Smooth muscle cell (in vitro differentiated cells): ENCODE results near the gene LYL1. TPM values are rescaled to one million over a fixed set of nuclear protein-coding genes. Genes with fewer than 3 reads are reported as not detected.

ENCODE experiments used
- DNase-seq: peaks from one replicate; lab custom pipeline; 2025; ENCODE audit not compliant: unreplicated experiment; lab: John Stamatoyannopoulos, UW
- H2AFZ ChIP-seq: fragments of 200-600 bp; sonication (generic); 2 replicates; pipeline ENCODE4 v1.6.0; 2016; ENCODE audit warnings: antibody characterized with exemption, low read depth, mild to moderate bottlenecking
- H3F3A ChIP-seq: fragments of 200-600 bp; sonication (generic); 2 replicates; pipeline ENCODE4 v1.6.0; 2017; ENCODE audit warnings: antibody characterized with exemption, low read depth
- H3K27ac ChIP-seq: fragments of 200-600 bp; sonication (generic); 2 replicates; pipeline ENCODE4 v1.5.1; 2016; ENCODE audit warnings: low read depth, mild to moderate bottlenecking
- H3K27me3 ChIP-seq: fragments of 200-600 bp; sonication (generic); 2 replicates; pipeline ENCODE4 v1.6.1; 2016; ENCODE audit warnings: low read depth, mild to moderate bottlenecking
- H3K36me3 ChIP-seq: fragments of 200-600 bp; sonication (generic); 2 replicates; pipeline ENCODE4 v1.5.1; 2016; ENCODE audit warnings: low read depth
- H3K4me1 ChIP-seq: fragments of 200-600 bp; sonication (generic); 2 replicates; pipeline ENCODE4 v1.5.1; 2016; ENCODE audit warnings: low read depth
- H3K4me2 ChIP-seq: fragments of 200-600 bp; sonication (generic); 2 replicates; pipeline ENCODE4 v1.6.0; 2016; ENCODE audit warnings: mild to moderate bottlenecking
- H3K4me3 ChIP-seq: fragments of 200-600 bp; sonication (generic); 2 replicates; pipeline ENCODE4 v1.5.1; 2016; ENCODE audit warnings: mild to moderate bottlenecking
- H3K79me2 ChIP-seq: fragments of 200-600 bp; sonication (generic); 2 replicates; pipeline ENCODE4 v1.6.0; 2016; ENCODE audit warnings: low read depth, mild to moderate bottlenecking
- H3K9ac ChIP-seq: fragments of 200-600 bp; sonication (generic); 2 replicates; pipeline ENCODE4 v1.6.0; 2016; ENCODE audit warnings: low read depth
- H3K9me3 ChIP-seq: fragments of 200-600 bp; sonication (generic); replicated peaks from 2 replicates; pipeline ENCODE4 v1.5.1; 2016; ENCODE audit warnings: low read depth
- H4K20me1 ChIP-seq: fragments of 200-600 bp; sonication (generic); 2 replicates; pipeline ENCODE4 v1.6.0; 2016; ENCODE audit warnings: low read depth
- WGBS: methylation state at CpG from one replicate; pipeline ENCODE4 v1.1.7; 2016; ENCODE audit warnings: low lambda C conversion rate; 5-methylcytosine and 5-hydroxymethylcytosine counted together
- polyA plus RNA-seq: library from polyadenylated mRNA; unstranded; fragments of >200 nt; fragmentation: Nextera tagmentation; extraction: Ambion mirVana; gene quantifications from 2 replicates; pipeline ENCODE4 v1.2.1, GENCODE V29; 2016
- total RNA-seq: library from RNA; depleted of rRNA; stranded (reverse); fragments of >200 nt; gene quantifications from 2 replicates; pipeline ENCODE4 v1.2.3, GENCODE V29; 2014
- TF ChIP-seq, protein P1 (sequence below): fragments of 200-600 bp; sonication (generic); IDR thresholded peaks from 2 replicates; pipeline ENCODE4 v1.5.1; 2017; ENCODE audit warnings: borderline replicate concordance, mild to moderate bottlenecking, antibody characterized with exemption; ENCODE audit not compliant: insufficient read depth, poor library complexity, severe bottlenecking

LYL1 gene
- total and polyA plus RNA-seq, 2 experiments from 2014 or later = 2.8 to 3.2 TPM

DNA sequence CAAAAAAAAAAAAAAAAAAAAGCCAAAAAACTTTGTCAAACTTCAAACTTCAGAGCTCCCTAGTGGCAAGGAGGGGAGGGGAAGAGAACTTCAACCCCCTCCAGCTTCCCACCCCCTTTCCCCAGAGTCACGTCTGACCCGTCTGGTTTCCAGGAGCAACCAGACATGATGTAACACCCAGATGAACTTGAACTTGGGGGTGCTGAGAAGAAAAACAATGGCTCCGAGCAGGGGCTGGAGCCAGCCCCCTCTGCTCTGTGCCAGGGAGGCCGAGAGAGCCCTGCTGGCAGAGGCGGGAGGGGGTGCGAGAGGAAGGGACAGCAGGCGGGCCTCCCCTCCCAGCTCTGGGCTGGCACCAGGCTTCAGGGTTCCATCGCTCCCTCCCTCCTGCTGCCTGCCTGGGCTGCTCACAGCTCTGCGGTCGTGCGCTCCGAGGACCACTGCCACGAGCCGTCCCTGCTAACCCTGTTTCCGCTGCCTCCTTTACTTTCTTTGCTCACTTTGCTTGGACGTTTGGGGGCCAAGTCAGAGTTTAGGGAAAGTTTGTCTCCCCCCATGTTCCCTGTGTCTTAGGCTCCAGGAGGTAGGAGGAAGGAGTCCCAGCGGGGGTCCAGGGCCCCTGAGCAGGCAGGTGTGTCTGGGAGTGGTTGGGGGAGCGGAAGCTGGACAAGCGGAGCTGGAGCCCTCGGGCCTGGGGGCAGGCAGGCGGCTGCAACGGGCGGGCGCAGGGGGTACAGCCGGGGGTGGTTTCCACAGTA is 11.1 kb downstream of the LYL1 start:
- Histone ChIP-seq H3K9ac (peak overlapping the region; percentile 64), H3K4me2 (peak overlapping the region; percentile 80), H3K9me3 (no peaks in the 10 kb centered on the region), H4K20me1 (peaks cover 2% of the 10 kb centered on the region), H3K79me2 (no peaks in the 10 kb centered on the region), H3K27ac (peak overlapping the region; percentile 67), H3K4me1 (peaks cover 26% of the 10 kb centered on the region), H3K4me3 (no peak overlapping the region), H3K27me3 (peaks cover 22% of the 10 kb centered on the region), H3F3A (peaks cover 4% of the 10 kb centered on the region), H3K36me3 (no peaks in the 10 kb centered on the region), H2AFZ (peak overlapping the region; percentile 78)
- DNase-seq = no peak
- WGBS = 25% methylated on average over 24 of the region's 25 CpGs
- TF ChIP-seq, protein P1, sequence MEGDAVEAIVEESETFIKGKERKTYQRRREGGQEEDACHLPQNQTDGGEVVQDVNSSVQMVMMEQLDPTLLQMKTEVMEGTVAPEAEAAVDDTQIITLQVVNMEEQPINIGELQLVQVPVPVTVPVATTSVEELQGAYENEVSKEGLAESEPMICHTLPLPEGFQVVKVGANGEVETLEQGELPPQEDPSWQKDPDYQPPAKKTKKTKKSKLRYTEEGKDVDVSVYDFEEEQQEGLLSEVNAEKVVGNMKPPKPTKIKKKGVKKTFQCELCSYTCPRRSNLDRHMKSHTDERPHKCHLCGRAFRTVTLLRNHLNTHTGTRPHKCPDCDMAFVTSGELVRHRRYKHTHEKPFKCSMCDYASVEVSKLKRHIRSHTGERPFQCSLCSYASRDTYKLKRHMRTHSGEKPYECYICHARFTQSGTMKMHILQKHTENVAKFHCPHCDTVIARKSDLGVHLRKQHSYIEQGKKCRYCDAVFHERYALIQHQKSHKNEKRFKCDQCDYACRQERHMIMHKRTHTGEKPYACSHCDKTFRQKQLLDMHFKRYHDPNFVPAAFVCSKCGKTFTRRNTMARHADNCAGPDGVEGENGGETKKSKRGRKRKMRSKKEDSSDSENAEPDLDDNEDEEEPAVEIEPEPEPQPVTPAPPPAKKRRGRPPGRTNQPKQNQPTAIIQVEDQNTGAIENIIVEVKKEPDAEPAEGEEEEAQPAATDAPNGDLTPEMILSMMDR = no peak

DNA sequence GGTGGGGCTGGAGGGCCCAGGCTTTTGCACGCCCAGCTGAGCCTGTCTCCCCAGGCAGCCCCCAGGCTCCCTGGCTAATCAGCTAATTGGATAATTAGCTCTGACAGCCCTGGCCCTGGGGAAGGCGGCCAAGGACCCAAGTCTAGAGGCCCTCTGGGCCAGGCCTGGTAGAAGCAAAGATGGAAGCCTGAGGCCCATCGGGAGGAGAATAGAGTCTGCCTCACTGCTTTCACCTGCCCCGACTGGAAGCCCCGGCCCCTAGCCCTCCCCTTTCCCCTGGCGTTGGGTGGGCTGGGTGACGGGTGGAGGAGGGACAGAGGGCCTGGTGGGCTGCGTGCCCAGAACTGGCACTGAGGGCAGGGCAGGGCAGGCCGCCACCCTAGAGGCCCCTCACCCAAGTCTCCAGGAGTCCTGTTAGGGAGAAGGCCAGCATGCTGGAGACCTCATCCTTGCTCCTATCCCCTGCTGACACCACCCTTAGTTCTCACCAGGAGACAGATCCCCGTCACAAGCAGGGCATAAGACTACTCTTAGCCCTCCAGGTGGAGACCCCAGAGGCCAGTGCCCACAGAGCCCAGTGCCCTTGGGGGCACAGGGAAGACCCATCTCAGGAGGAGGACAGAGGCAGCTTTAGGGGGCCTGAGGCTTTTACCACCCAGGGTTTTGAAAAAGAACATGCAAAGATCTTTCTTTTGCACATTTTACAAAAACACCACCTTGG is 12.0 kb downstream of the LYL1 start:
- peaks cover 12% of the 10 kb centered on the region for H3K27me3 ChIP-seq
- H3K79me2 ChIP-seq = no peaks in the 10 kb centered on the region
- no peaks in the 10 kb centered on the region for H4K20me1 ChIP-seq
- no peaks in the 10 kb centered on the region for H3F3A ChIP-seq
- TF ChIP-seq, protein P1 = no peak
- H2AFZ ChIP-seq = no peak overlapping the region
- H3K9ac ChIP-seq = peak overlapping the region; percentile 34
- H3K27ac ChIP-seq = peak overlapping the region; percentile 24
- H3K4me3 ChIP-seq = no peak overlapping the region
- no peak for DNase-seq
- peaks cover 20% of the 10 kb centered on the region for H3K4me1 ChIP-seq
- H3K36me3 ChIP-seq = no peaks in the 10 kb centered on the region
- 70% methylated on average over 5 of the region's 10 CpGs for WGBS
- H3K9me3 ChIP-seq = no peaks in the 10 kb centered on the region
- H3K4me2 ChIP-seq = peak overlapping the region; percentile 80

DNA sequence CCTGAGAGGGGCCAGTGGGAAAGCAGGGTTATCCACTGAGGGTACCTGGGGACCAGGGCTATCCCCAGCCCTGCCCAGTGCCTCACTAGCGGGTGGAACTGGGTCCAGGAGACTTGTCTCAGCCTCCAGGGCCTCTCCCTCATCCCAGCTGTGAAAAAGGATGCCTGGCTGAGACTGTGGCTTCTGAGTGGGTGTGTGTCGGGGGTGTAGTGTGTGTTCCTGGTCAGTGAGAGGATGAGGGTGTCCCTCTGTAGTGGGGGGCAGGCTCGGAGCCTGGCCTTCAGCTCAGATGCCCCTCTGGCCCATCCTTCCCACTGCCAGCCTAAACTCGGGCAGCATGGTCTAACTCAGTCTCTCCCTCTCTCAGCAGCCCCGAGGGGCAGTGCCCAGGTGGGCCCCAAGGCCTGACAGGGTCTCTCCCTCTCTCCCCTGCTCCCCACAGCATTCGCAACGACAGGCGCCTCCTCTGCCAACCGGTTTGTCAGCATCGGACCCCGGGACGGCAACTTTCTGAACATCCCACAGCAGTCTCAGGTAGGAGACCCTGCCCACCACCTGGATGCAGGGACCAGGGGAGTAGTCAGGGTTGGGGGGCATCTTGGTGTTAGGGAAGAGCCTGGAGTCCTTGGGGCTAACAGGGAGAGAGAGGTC is 12.7 kb downstream of the LYL1 start:
- no peak overlapping the region for H3K9ac ChIP-seq
- H3K79me2 ChIP-seq = no peaks in the 10 kb centered on the region

More for the DNA sequence above, 12.7 kb downstream of the LYL1 start:
- TF ChIP-seq, protein P1 = no peak
- Histone ChIP-seq H3K27ac (no peak overlapping the region), H2AFZ (no peak overlapping the region), H3K4me3 (no peak overlapping the region), H3F3A (no peaks in the 10 kb centered on the region), H3K9me3 (no peaks in the 10 kb centered on the region), H3K27me3 (peaks cover 6% of the 10 kb centered on the region), H4K20me1 (no peaks in the 10 kb centered on the region), H3K36me3 (no peaks in the 10 kb centered on the region), H3K4me1 (peaks cover 14% of the 10 kb centered on the region), H3K4me2 (no peak overlapping the region)
- 93% methylated on average over 12 of the region's 12 CpGs for WGBS
- no peak for DNase-seq
